NCI-H345 (cell line): ENCODE results near the gene OTUD3.
"Not testable (repeated sequence)": the region's sequence is repeated elsewhere in the genome, so short reads cannot be mapped to it uniquely, and the experiment has no call there.

Source experiments
- DNase-seq: peaks from one replicate; lab custom pipeline; 2025; lab: John Stamatoyannopoulos, UW

The OTUD3 gene, protein sequence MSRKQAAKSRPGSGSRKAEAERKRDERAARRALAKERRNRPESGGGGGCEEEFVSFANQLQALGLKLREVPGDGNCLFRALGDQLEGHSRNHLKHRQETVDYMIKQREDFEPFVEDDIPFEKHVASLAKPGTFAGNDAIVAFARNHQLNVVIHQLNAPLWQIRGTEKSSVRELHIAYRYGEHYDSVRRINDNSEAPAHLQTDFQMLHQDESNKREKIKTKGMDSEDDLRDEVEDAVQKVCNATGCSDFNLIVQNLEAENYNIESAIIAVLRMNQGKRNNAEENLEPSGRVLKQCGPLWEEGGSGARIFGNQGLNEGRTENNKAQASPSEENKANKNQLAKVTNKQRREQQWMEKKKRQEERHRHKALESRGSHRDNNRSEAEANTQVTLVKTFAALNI

DNA sequence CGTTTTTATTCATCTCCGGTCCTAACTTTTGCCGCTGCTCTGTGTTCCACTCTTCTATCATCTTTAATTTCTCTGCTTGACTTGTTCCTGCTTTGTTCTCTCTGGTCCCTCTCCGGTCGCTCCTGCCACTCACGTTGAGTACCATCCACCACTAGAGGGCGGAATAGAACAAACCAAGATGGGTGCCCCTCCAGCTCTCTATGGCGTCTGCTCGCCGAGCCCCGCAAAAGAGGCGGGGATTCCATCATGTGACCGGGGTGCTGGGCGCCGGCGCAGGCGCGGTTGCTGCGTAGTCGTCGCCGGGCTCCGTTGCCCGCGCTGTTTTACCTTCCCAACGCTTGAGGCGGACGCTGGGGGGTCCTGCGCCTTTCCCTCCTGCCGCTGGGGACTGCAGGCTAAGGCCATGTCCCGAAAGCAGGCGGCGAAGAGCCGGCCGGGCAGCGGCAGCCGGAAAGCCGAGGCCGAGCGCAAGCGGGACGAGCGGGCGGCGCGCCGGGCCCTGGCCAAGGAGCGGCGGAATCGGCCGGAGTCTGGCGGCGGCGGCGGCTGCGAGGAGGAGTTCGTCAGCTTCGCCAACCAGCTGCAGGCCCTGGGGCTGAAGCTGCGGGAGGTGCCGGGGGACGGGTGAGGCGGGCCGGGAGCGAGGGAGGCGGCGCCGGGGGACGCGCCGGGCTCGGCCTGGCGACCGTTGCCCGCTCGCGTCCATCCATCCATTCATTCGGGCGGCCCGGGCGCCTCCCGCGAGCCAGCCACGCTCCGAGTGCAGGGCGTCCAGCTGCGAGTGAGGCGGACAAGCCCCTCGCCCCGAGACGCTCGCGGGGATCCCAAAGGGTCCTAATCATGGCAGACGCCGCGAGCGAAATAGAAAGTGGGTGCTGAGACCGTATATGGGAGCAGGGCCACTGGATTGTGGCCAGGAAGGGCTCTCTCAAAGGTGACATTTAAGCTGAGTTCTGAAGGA lies at the start of gene OTUD3:
Gene OTUD3 (plus strand): TSS at position 285 of the 961 bp plus-strand sequence. CDS start 119 bp downstream, at position 404.
- peak; percentile 99 for DNase-seq

GRCh38 chr1:19835578-19835977 lies 46.6 kb upstream of the OTUD3 start:
- DNase-seq, result no peak

GRCh38 chr1:19837866-19838265 lies 44.3 kb upstream of the OTUD3 start:
- DNase-seq, result no peak

- no peak for DNase-seq
Observed at GRCh38 chr1:19840228-19840627, 42.0 kb upstream of the OTUD3 start.

GRCh38 chr1:19844731-19845495 lies 37.3 kb upstream of the OTUD3 start:
- DNase-seq, result no peak

- no peak for DNase-seq
Observed at GRCh38 chr1:19845555-19845954, 36.6 kb upstream of the OTUD3 start.

DNA sequence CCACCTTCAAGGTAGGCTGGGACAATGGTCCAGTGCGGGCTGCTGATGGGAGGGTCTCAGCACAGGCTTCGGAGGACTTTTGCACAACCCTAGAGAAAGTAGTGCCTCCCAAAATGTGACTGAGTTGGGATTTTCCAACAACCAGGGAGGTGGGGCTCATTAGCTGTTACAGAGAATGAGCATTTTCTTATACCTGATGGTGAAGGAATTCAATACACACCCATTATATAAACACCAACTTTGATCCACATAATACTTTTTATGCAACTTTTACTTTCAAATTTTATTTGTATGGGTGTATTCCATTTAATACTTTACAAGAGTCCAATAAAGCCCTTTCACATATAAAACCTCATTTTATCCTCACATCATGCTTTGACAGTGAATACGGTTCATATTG lies 35.9 kb upstream of the OTUD3 start:
- DNase-seq, result no peak

DNA sequence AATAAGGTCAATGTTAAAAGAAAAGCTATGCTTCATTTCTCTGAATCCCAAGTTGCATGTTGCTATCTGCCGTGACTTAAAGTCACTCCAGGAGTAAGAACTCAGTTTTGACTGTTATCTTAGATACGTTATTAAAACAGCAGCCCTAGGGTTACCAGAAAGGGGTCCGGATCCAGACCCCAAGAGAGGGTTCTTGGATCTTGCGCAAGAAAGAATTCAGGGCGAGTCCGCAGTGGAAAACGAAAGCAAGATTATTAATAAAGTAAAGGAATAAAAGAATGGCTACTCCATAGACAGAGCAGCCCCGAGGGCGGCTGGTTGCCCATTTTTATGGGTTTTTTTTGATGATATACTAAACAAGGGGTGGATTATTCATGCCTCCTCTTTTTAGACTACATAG lies 34.9 kb upstream of the OTUD3 start:
- not testable (repeated sequence) for DNase-seq

DNA sequence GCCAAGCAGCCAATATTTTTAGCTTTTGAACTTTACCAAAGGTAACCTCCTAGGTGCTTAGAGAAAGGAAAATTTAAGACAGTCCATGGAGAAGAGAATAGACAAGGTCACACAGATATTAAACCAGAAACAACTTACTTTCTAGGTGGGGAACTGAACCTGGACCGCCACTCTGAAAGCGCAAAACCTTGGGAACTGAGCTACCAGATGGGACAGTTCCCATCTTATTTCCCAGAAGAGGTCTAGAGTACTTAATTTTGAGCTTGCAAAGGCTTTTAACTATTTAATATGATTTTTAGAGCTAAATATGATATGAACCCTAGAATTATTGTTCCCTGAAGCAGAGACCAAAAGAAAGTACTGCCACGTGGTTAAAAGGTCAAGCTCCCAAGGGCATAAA lies 32.9 kb upstream of the OTUD3 start:
- not testable (repeated sequence) for DNase-seq

GRCh38 chr1:19850214-19850613 lies 32.0 kb upstream of the OTUD3 start:
- no peak for DNase-seq

GRCh38 chr1:19852036-19852435 lies 30.2 kb upstream of the OTUD3 start:
- DNase-seq, result no peak

DNA sequence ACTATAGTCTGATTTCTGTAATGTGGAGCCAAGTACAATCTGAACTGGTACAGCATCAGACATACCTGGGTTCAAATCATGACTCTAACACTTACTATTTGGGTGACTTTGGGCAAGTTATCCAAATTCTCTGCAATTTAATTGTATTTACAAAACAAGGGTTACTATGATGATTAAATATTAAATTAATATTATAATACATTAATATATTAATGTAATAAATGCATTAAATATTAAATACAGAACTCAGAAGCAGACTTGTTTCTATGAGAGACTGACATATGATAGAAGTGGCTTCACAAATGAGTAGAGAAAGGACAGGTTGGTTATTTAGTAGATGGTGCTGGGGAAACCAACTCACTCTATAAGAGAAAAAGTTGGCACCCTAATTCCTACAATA lies 27.3 kb upstream of the OTUD3 start:
- no peak for DNase-seq

GRCh38 chr1:19858893-19859292 lies 23.3 kb upstream of the OTUD3 start:
- no peak for DNase-seq

DNA sequence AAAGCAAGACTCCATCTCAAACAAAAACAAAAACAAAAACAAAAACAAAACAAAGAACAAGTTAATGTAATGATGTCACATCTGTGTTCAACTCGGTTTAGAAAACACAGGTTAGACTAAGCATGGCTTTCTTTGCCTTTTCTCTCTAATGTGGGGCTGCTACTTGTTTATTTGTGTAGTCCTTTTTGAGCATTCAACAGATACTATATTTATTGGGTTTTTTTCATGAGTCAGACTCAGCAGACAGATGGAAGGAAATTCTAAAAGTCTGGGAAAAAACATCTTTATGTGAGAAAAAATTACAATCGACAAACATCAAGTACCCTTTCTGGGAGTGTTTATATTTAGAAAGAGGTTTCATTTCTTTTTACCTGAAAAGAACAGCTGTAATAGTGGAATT lies 22.3 kb upstream of the OTUD3 start:
- no peak for DNase-seq

GRCh38 chr1:19860418-19860817 lies 21.8 kb upstream of the OTUD3 start:
- no peak for DNase-seq

- DNase-seq, result no peak
Observed at GRCh38 chr1:19861034-19861433, 21.2 kb upstream of the OTUD3 start.

DNA sequence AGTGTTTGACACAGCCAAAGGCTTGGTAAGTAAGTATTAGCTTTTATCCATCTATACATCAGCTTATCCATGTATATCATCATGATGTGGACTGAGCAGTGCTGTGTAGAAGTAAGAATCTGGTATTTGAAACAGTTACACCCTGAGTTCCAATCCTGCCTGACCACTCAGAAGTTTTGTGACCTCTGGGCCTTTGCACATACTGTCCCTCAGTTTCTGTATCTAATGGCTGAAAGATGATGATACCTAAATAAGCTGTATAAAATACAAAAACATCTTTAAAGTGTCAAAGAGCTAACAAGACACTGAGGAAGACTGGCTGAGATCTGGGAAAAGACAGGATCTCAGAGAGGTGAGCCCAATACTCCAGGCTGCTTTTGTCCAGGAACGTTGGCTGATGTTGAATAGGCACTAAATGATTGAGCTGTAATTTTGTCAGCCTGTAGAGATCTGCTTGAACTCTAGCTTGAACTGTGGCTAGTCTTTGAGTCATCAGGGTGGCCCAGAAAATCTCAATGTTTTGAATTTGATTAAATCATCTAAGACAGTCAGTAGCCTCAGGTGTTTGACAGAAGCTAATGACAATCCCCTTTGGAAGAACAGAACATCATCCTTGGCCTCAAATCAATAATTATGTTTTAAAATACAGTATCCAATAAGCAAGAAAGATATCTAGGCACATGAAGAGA lies 20.2 kb upstream of the OTUD3 start:
- no peak for DNase-seq

DNA sequence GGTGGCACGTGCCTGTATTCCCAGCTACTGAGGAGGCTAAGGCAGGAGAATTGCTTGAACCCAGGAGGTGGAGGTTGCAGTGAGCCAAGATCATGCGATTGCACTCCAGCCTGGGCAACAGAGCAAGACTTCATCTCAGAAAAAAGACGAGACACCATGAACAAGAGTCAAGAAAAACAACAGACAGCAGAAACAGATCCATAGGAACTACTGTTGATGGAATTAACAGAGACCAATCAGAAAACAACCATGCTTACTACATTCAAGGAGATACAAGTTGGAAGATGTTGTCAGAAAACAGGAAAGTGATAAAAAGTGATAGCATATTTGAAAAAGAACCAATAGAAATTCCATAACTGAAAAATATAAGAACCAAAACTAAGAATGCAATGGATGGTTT lies 19.3 kb upstream of the OTUD3 start:
- DNase-seq, result no peak

GRCh38 chr1:19864570-19865160 lies 17.5 kb upstream of the OTUD3 start:
- no peak for DNase-seq

DNA sequence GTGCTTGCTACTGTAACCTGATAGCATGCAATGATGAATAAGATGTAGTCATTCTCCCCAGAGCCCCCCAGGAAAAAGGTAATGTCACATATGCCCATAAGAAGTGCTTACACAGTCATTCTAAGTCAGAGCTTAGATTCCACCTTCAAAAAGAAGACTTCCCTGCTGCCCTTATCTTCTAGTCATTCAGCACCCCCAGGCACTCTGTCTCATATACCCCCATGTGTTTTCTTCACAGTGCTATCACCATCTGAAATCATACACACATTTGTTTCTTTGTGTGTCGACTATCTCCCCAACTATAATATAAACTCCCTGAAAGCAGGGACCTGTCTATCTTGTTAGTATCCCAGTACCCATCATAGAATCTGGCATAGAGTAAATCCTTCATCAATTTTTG lies 16.2 kb upstream of the OTUD3 start:
- no peak for DNase-seq

DNA sequence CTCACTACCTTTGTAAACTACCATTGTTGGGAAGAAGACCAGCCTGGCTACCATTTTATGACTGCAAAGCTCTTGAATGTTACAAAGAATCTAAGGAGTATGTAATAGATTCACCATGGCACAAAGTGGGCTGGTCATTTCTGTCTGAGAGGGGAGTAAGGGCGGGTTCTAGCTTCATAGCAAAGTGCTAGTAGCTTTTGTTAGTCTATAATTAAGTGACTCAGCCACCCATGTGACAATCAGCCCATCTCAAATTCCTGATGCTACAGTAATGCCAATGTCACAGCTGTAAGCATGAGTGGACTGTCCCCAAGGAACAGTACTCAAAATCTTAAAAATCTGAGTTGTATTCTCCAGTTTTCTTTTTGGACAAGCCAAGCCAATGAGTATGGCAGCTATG lies 15.4 kb upstream of the OTUD3 start:
- DNase-seq, result no peak
